ENCODE data around the gene USP7. TPM values are rescaled to one million over a fixed set of nuclear protein-coding genes. Genes with fewer than 3 reads are reported as not detected.

USP7 gene
- total RNA-seq, 1 donor: 44.4 TPM

DNA sequence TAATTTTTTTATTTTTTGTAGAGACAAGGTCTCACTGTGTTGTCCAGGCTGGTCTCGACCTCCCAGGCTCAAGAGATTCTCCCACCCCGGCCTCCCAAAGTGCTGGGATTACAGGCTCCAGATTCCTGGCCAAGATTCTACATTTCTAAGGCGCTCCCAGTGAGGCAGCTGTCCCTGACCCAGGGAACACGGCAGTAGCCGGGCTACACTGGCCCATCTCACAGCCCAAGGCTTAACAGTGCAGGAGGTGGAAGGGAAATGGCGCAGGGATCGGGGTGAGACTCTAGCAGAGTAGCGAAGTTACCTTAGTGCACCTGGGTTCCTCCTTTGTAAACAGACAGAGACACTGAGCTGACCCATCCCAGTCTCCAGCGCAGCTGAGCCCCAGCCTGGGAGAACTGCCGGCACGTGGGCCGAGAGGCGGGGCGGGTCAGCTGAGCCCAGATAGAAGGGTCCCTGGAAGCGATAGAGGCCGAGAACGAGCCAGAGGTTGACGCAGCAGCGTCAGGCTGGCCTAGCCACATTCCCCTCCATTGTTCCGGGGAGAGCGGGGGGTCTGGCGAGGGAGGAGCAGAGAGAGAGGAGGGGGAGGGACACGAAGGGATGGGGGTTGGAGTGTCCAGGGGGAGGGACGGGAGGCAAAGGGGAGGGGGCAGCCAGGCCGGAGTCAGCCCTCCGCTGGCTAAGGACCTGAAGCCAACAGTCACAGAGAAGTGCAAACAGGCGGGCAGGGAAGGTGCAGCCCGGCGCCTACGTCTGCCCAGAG is 97.4 kb downstream of the USP7 start:
- no peak for DNase-seq (ENCODE audit: low read depth in 2 of 3, low spot score in 2 of 3)

- no peak for DNase-seq (ENCODE audit: low read depth in 2 of 3, low spot score in 2 of 3)
Measured at GRCh38 chr16:8865145-8865882, 98.4 kb downstream of the USP7 start.

- no peak for DNase-seq (ENCODE audit: low read depth in 2 of 3, low spot score in 2 of 3)
Measured at GRCh38 chr16:8864480-8865110, 99.1 kb downstream of the USP7 start.

DNA sequence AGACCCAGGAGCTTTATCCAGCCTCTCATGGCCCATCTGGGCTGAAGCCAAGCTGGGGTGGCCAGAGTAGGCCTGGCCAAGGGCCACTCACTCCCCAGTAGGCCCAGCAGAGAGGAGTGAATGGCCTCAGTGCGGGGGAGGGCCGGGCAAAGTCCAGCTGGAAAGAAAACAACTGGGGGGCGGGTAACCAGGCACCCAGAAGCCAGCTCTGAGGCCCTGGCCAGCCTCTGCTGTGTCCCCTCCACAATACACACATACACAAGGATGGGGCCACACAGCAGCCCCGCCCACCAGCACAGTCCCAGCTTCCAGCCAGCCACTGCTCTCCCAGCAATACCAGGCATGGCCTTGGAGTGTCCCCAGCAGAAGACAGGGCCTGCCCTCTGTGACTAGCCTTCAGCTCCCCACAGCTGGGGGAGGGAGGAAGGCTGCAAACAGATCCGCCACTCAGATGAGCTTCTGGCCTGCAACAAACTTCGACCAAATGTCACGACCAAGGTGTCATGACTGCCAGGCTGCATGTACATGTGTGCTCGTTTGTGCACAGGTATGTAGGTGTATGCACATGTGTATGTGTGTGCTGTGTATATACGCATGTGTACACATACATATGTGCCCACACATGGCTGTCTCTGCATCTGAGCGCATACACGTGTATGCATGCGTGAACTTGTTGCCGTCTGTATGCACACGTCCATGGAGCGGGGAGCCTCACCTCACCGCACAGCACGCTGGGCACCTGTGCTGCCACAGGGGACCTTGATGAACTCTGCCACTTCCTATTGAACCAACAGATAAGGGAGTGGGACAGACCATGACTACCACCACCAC is 99.9 kb downstream of the USP7 start:
- DNase-seq (ENCODE audit: low read depth in 2 of 3, low spot score in 2 of 3): no peak

DNA sequence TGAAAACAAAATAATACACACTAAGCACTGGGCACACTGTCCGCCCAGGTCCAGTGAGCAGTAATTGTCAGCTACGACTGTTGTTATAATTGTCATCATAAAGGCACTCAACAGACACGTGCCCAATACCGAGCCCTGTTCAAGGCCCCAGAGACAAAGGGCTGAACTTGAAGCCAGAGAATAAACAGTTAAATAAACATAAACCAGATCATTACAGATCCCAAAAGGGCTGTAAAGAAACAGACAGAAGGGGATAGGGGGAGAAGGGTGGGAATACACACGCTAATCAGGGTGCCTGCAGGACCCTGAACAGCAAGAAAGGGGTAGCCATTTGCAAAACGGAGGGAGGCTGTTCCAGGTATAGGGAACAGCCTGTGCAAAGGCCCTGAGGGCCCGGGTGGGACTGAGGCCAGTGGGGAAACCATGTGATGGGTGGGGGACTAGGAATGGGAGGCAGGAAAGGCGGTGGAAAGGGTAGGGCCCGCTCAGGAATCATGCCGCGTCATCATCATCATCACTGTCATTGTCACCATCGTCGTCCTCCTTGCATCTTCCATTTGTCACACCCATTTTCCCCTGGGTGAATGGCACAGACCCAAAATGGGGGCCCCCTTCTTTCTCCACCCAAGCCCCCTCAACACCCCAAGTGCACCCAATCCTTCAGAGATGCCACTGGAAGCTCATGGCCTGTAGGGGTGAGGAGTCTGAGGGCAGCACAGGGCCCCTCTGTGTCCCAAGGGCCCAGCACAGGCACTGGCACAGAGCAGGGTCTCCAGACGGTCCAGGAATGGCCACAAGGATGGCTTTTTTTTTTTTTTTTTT is 101.2 kb downstream of the USP7 start:
- no peak for DNase-seq (ENCODE audit: low read depth in 2 of 3, low spot score in 2 of 3)

DNA sequence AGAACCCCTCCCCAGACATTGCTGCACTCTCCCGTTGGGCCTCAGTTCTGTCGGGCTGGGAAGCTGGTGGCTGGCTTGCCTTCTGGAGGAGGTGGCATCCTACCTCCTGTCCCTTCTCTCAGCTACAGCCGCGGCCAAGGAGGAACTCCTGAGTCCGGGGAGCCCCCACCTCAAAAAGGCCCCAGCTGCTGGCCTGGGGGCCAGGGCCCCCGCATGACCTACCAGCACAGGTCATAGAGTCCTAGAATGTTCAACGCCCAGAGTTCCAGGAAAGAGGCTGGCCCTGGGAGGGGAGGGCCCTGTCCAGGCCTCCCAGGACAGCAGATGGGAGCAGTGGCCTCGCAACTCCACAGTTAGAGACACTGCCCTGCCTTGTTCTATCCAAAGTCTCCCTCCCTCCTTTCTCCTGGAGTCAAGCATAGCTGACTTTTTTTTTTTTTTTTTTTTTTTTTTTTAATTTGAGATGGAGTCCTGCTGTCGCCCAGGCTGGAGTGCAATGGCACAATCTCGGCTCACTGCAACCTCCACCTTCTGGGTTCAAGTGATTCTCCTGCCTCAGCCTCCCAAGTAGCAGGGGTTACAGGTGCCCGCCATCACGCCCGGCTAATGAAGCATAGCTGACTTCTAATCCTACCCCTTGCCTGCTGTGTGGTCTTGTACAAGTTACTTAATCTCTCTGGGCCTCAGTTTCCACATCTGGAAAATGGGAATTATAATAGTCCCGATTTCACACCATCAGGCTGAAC is 102.0 kb downstream of the USP7 start:
- DNase-seq (ENCODE audit: low read depth in 2 of 3, low spot score in 2 of 3): no peak

- no peak for DNase-seq (ENCODE audit: low read depth in 2 of 3, low spot score in 2 of 3)
Measured at GRCh38 chr16:8859913-8860881, 103.5 kb downstream of the USP7 start.

DNA sequence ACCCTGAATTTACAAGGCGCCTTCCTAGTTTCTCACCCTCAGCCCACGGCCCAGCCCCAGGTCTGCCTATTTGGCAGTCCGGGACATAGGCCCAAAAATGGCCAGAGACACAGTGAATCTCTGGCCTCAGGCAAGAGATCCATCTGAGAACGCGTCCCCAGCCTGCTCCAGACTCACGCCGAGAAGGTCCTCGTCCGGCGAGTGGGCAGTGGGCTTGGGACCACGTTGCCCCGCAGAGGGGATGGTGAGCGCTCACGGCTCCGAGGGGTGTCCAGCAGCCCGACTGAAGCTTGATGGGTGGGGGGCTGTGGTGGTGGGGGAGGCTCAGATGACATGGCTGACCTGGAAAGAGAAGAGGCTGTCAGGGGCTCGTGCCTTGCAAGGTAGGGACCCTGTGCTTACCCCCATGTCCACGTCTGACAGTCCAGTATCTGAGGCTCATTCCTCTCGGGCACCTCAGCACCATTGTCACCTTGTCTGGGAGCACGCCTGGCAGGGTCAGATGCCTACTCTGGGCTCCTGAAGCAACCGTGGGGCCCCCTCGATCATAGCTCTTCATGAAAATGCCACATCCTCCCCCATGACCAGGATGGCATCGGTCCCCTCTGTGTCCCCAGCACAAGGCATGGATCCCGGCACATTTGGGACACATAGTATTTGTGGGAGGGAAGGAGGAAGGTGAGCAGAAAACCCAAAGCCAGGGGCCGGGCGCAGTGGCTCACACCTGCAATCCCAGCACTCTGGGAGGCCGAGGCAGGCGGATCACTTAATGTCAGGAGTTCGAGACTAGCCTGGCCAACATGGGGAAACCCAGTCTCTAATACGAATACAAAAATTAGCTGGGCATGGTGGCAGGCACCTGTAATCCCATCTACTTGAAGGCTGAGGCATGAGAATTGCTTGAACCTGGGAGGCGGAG is 104.5 kb downstream of the USP7 start:
- no peak for DNase-seq (ENCODE audit: low read depth in 2 of 3, low spot score in 2 of 3)

DNA sequence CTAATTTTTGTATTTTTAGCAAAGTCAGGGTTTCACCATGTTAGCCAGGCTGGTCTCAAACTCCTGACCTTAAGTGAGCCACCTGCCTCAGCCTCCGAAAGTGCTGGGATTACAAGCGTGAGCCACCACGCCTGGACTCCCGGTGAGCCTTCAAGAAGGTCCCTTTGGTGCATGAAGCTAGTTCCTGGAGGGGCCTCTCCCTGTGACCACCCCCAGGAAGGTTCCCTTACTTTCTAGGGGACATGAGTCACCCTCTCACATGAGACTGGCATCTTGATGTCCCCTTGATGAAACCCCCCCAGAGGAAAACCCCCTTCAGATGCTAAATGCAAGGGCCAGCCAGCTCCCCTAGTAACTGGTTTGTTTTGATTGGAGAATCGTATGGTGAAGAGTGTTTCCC is 107.7 kb downstream of the USP7 start:
- DNase-seq (ENCODE audit: low read depth in 2 of 3, low spot score in 2 of 3): no peak

DNA sequence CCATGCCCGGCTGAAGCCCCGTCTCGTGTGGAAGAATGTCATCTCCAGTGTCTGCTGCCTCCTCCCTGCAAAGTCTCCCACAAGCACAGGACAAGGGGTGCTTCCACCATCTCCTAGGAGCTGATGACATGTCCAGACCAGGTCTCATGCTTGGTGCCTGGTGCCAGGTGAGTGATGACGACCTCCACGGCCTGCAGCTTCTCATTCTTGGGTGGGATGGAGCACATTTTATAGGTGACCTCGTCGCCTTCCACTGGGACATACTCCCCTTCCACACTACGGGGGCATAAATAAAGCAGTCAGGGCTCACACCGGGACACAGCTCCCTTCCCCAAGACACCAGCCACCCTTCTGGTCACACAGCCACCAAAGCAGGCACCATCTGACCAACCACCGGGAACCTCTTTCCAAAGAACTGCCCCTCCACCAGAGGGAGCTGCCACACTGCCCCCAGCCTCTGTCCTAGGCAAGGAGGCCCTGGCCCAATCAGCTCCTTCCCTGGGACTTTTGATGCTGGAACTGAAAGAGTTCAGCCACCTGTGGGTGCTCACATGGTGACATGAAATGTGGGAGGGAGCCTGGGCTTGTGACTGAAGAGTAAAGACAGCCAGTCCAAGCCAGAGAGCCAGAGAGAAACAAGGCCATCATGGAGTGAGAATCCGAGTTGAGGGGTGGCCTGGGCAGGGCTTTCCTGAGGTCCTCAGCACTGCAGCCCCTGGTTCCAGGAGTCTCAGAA is 108.5 kb downstream of the USP7 start:
- DNase-seq (ENCODE audit: low read depth in 2 of 3, low spot score in 2 of 3): no peak

GRCh38 chr16:8854298-8854948 is 109.3 kb downstream of the USP7 start:
- no peak for DNase-seq (ENCODE audit: low read depth in 2 of 3, low spot score in 2 of 3)

GRCh38 chr16:8853611-8854010 is 110.1 kb downstream of the USP7 start:
- no peak for DNase-seq (ENCODE audit: low read depth in 2 of 3, low spot score in 2 of 3)

GRCh38 chr16:8853150-8853549 is 110.6 kb downstream of the USP7 start:
- DNase-seq (ENCODE audit: low read depth in 2 of 3, low spot score in 2 of 3): no peak

DNA sequence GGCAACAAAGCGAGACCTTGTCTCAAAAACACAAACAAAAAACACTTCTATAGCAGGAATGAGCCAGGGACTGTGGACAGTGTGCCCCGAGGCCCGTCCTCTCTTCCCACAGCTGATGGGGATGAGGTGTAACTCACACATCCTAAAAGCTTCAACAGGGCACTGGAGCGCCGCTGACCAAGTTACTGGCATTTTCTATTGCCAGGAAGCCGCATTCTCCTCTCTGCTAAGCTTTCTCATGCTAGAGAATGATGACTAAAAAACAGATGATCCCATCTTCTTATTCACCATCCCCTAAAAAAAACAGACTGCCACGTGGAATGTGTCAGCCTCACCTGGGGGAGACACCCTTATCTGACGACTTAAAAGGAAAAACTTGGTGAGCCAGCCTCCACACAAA is 111.2 kb downstream of the USP7 start:
- DNase-seq (ENCODE audit: low read depth in 2 of 3, low spot score in 2 of 3): no peak

DNA sequence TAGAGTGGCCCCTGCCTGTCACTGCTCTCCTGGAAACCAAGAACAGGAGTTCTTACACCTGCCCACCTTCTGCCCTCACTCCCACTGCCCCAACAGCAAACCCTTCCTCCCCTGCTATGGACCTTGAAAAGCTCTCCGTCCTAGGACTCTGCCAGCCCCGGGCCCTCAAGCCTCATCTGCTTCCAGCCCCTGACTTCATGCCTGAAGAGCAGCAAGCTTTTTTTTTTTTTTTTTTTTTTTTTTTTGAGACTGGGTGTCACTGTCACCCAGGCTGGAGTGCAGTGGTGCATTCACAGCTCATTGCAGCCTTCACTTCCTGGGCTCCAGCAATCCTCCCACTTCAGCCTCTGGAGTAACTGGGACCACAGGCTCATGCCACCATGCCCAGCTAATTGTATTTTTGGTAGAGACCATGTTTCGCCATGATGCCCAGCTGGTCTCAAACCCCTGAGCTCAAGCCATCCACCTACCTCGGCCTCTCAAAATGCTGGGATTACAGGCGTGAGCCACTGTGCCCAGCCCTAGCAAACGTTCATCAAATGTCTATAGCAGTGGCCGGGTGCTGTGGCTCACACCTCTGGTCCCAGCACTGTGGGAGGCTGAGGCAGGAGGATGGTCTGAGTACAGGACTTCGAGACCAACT is 111.8 kb downstream of the USP7 start:
- no peak for DNase-seq (ENCODE audit: low read depth in 2 of 3, low spot score in 2 of 3)

Measured in hematopoietic multipotent progenitor cell (in vitro differentiated cells).